Testis (tissue), 2 donors: ENCODE measurements around the gene GALNT14.

Experiments used
- POLR2A ChIP-seq: fragments of 450-650 bp; IDR thresholded peaks from one replicate; pipeline ENCODE4 v1.6.1; 2017; ENCODE audit warnings: antibody characterized with exemption, mild to moderate bottlenecking, moderate library complexity
- TF ChIP-seq, protein P1 (sequence below), 3 experiments: fragments of 450-650 bp in 2 of 3; fragments of 200-600 bp in 1 of 3; sonication (generic) in 1 of 3; IDR thresholded peaks; one replicate each; pipeline ENCODE4 v1.5.1; 2016 to 2019; ENCODE audit warnings: antibody characterized with exemption in 3 of 3, mild to moderate bottlenecking in 2 of 3, moderate library complexity in 1 of 3

DNA sequence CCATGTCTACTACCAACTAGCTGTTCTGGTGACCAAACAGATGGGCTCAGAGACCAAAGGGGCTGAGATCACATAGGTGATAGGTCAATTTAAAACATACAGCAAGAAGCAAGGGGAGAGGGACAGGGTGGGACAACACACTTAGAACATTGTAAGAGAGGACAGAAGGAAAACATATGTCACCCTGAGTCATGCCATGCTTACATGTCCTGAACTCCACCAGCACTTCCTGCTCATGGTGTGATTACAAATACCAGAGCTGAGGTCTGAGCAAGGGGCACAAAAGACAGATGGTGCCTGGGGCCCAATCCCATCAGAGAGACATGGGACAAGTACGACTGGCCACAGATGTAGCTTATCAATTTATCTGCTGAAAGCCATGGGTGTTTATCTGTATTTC, 28.7 kb upstream of the GALNT14 start:
- TF ChIP-seq, protein P1, sequence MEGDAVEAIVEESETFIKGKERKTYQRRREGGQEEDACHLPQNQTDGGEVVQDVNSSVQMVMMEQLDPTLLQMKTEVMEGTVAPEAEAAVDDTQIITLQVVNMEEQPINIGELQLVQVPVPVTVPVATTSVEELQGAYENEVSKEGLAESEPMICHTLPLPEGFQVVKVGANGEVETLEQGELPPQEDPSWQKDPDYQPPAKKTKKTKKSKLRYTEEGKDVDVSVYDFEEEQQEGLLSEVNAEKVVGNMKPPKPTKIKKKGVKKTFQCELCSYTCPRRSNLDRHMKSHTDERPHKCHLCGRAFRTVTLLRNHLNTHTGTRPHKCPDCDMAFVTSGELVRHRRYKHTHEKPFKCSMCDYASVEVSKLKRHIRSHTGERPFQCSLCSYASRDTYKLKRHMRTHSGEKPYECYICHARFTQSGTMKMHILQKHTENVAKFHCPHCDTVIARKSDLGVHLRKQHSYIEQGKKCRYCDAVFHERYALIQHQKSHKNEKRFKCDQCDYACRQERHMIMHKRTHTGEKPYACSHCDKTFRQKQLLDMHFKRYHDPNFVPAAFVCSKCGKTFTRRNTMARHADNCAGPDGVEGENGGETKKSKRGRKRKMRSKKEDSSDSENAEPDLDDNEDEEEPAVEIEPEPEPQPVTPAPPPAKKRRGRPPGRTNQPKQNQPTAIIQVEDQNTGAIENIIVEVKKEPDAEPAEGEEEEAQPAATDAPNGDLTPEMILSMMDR (IDR thresholded peaks at IDR 0.05), result no peak
- TF ChIP-seq POLR2A, result no peak
